HepG2 (cell line): ENCODE data around the gene TBC1D10B. TPM values are rescaled to one million over a fixed set of nuclear protein-coding genes. Genes with fewer than 3 reads are reported as not detected.
A peak's percentile ranks its signal among the peaks of the same experiment; 100 is the strongest.

Source experiments
- CHD2 ChIP-seq: IDR thresholded peaks from 2 replicates; pipeline ENCODE4 v1.6.1; 2011; ENCODE audit warnings: low read depth, low read length, improper control_type of control experiment
- EP300 ChIP-seq, 3 experiments: sonication (generic) in 1 of 3; formaldehyde crosslinking in 1 of 3; IDR thresholded peaks; 2 replicates each; pipeline versions ENCODE4 v1.5.1 to v1.6.1; 2011 to 2020; ENCODE audit warnings: low read depth in 2 of 3, low read length in 2 of 3, borderline replicate concordance in 1 of 3, improper control_type of control experiment in 1 of 3, mild to moderate bottlenecking in 1 of 3, missing genetic modification reagents in 1 of 3, moderate library complexity in 1 of 3
- IKZF5 ChIP-seq: IDR thresholded peaks from 2 replicates; pipeline ENCODE4 v1.6.1; 2018; ENCODE audit warnings: missing genetic modification reagents, mild to moderate bottlenecking, missing compliant biosample characterization
- ISX ChIP-seq: sonication (generic); formaldehyde crosslinking; conservative IDR thresholded peaks from 2 replicates; pipeline ENCODE4 v1.5.0; 2020; ENCODE audit warnings: missing genetic modification reagents
- KLF6 ChIP-seq: IDR thresholded peaks from 2 replicates; pipeline ENCODE4 v1.8.0; 2016; ENCODE audit warnings: missing biosample characterization, missing genetic modification reagents
- MIER3 ChIP-seq: IDR thresholded peaks from 2 replicates; pipeline ENCODE4 v1.6.1; 2016; ENCODE audit warnings: missing compliant biosample characterization, borderline replicate concordance
- RARG ChIP-seq: sonication (generic); formaldehyde crosslinking; IDR thresholded peaks from 2 replicates; pipeline ENCODE4 v1.4.0; 2020; ENCODE audit warnings: low read depth, mild to moderate bottlenecking, missing genetic modification reagents
- SPEN ChIP-seq: sonication (generic); formaldehyde crosslinking; IDR thresholded peaks from 2 replicates; pipeline ENCODE4 v1.5.1; 2020; ENCODE audit warnings: low read depth, mild to moderate bottlenecking, missing genetic modification reagents
- ZFP41 ChIP-seq: sonication (generic); formaldehyde crosslinking; IDR thresholded peaks from 2 replicates; pipeline ENCODE4 v1.4.0; 2020; ENCODE audit warnings: mild to moderate bottlenecking, missing genetic modification reagents, borderline replicate concordance
- ZNF354B ChIP-seq: sonication (generic); formaldehyde crosslinking; IDR thresholded peaks from 2 replicates; pipeline ENCODE4 v1.8.0; 2022; ENCODE audit warnings: mild to moderate bottlenecking, missing genetic modification reagents
- ZNF367 ChIP-seq: sonication (generic); formaldehyde crosslinking; IDR thresholded peaks from 2 replicates; pipeline ENCODE4 v1.4.0; 2020; ENCODE audit warnings: missing genetic modification reagents, borderline replicate concordance
- ZNF441 ChIP-seq: sonication (generic); formaldehyde crosslinking; IDR thresholded peaks from 2 replicates; pipeline ENCODE4 v1.7.0; 2021; ENCODE audit warnings: missing genetic modification reagents, borderline replicate concordance
- ZNF503 ChIP-seq: sonication (generic); formaldehyde crosslinking; IDR thresholded peaks from 2 replicates; pipeline ENCODE4 v1.4.0; 2020; ENCODE audit warnings: missing genetic modification reagents
- ZNF547 ChIP-seq: sonication (generic); formaldehyde crosslinking; IDR thresholded peaks from 2 replicates; pipeline ENCODE4 v1.5.1; 2020; ENCODE audit warnings: mild to moderate bottlenecking, missing genetic modification reagents
- polyA plus RNA-seq, 8 experiments: library from polyadenylated mRNA; depleted of rRNA in 3 of 8; stranded (reverse) in 7 of 8; unstranded in 1 of 8; fragments of >200 nt; fragmentation: Illumina TruSeq in 4 of 8; extraction: Trizol in 4 of 8; gene quantifications; 2 replicates each; pipeline versions ENCODE4 v1.2.1 to v1.2.3, GENCODE V29; 2011 to 2016; ENCODE audit warnings: low read depth in 4 of 8, missing spikeins in 1 of 8, mixed read lengths in 1 of 8; ENCODE audit not compliant: insufficient read depth in 1 of 8
- total RNA-seq, 5 experiments: library from RNA; depleted of rRNA; stranded (reverse); fragments of >200 nt; fragmentation: Illumina TruSeq; extraction: Trizol; gene quantifications; 2 replicates each; pipeline ENCODE4 v1.2.3, GENCODE V29; 2016; ENCODE audit warnings: low read depth in 1 of 5
- TF ChIP-seq, protein P1 (sequence below), 2 experiments: sonication (generic) in 1 of 2; formaldehyde crosslinking in 1 of 2; IDR thresholded peaks; 2 replicates each; pipeline versions ENCODE4 v1.4.0 to v1.6.1; 2018 to 2020; ENCODE audit warnings: missing genetic modification reagents in 2 of 2, borderline replicate concordance in 1 of 2, low read depth in 1 of 2, mild to moderate bottlenecking in 1 of 2, missing biosample characterization in 1 of 2
- TF ChIP-seq, protein P2 (sequence below): sonication (generic); formaldehyde crosslinking; IDR thresholded peaks from 2 replicates; pipeline ENCODE4 v1.8.0; 2022; ENCODE audit warnings: mild to moderate bottlenecking, missing genetic modification reagents, borderline replicate concordance

TBC1D10B gene
- total and polyA plus RNA-seq, 2 of the 13 experiments (the other 11 are each of a cell fraction or from before 2014, with no cell fraction given), result 15.7 to 24.8 TPM

DNA sequence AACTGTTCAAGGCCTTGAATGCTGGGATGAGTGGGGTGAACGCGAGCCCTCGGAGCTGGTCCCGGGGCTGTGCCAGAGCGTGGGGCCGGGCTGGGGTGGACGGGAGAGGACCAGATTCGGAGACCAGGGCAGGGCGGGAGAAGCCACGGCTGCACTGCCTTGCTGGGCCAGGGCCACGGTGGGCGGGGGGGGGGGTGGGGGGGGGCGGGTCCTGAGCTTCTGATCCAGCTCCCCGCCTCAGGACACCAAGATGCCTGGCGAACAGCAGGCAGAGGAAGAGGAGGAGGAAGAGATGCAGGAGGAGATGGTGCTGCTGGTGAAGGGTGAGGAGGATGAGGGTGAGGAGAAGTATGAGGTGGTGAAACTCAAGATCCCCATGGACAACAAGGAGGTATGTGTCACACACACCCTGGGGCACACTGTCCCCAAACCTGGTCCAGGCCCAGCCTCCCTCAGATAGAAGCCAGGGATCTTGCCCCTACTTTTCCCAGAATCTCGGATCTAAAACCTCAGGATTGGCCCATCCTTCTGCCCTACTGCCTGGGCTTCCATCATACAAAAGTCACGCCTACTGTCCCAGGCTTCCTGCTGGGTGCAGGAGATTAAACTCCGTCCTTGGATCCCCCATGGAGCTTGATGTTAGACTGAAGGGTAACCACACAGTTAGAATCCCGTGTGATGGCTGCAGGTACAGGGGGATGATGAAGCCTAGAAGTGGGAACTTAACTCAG lies 37.7 kb upstream of the TBC1D10B start (continued):
- TF ChIP-seq, protein P1, sequence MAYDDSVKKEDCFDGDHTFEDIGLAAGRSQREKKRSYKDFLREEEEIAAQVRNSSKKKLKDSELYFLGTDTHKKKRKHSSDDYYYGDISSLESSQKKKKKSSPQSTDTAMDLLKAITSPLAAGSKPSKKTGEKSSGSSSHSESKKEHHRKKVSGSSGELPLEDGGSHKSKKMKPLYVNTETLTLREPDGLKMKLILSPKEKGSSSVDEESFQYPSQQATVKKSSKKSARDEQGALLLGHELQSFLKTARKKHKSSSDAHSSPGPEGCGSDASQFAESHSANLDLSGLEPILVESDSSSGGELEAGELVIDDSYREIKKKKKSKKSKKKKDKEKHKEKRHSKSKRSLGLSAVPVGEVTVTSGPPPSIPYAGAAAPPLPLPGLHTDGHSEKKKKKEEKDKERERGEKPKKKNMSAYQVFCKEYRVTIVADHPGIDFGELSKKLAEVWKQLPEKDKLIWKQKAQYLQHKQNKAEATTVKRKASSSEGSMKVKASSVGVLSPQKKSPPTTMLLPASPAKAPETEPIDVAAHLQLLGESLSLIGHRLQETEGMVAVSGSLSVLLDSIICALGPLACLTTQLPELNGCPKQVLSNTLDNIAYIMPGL (CRISPR knock-in tag; IDR thresholded peaks at IDR 0.05; ENCODE audit: borderline replicate concordance in 1 of 2, low read depth in 1 of 2), result 0 out of 4 replicates have a peak, but pooled peaks of 1 of the 2 experiments have one; percentile 46
- no peak for TF ChIP-seq SPEN
- no peak for TF ChIP-seq KLF6
- peak; percentile 14; the same call in 1 of the 2 replicates for TF ChIP-seq ZFP41 (CRISPR knock-in tag)
- no peak for TF ChIP-seq ZNF367 (CRISPR knock-in tag)
- TF ChIP-seq EP300 (IDR thresholded peaks at IDR 0.05; ENCODE audit: low read depth in 2 of 2, low read length in 2 of 2), result no peak
- no peak for TF ChIP-seq EP300 (CRISPR knock-in tag; IDR thresholded peaks at IDR 0.05; ENCODE audit: borderline replicate concordance)
- TF ChIP-seq, protein P2, sequence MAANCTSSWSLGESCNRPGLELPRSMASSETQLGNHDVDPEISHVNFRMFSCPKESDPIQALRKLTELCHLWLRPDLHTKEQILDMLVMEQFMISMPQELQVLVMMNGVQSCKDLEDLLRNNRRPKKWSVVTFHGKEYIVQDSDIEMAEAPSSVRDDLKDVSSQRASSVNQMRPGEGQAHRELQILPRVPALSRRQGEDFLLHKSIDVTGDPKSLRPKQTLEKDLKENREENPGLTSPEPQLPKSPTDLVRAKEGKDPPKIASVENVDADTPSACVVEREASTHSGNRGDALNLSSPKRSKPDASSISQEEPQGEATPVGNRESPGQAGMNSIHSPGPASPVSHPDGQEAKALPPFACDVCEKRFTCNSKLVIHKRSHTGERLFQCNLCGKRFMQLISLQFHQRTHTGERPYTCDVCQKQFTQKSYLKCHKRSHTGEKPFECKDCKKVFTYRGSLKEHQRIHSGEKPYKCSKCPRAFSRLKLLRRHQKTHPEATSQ (CRISPR knock-in tag), result no peak
- 0 out of 2 replicates have a peak, but pooled peaks have one; percentile 6 for TF ChIP-seq RARG (CRISPR knock-in tag)
- 0 out of 2 replicates have a peak, but pooled peaks have one; percentile 9 for TF ChIP-seq CHD2
- no peak for TF ChIP-seq ZNF503 (CRISPR knock-in tag)
- TF ChIP-seq MIER3, result no peak
- 0 out of 2 replicates have a peak, but pooled peaks have one; percentile 9 for TF ChIP-seq ZNF354B (CRISPR knock-in tag)
- TF ChIP-seq ZNF441, result peak; percentile 58; the same call in 1 of the 2 replicates
- TF ChIP-seq IKZF5 (CRISPR knock-in tag), result no peak
- no peak for TF ChIP-seq ZNF547 (CRISPR knock-in tag)
- TF ChIP-seq ISX (CRISPR knock-in tag), result no peak
